Activated CD8-positive, alpha-beta T cell treated with anti-CD3 and anti-CD28 coated beads for 36 hours (primary cell): ENCODE results near the gene GALNT17. TPM values are rescaled to one million over a fixed set of nuclear protein-coding genes. Genes with fewer than 3 reads are reported as not detected.

Source experiments
- ATAC-seq: fragments of 200-7000 bp; cut with Tn5 transposase; one replicate; pipeline ENCODE4 v1.10.0; 2021; ENCODE audit warnings: mild to moderate bottlenecking, moderate library complexity
- CTCF ChIA-PET: fragments of 350-600 bp; sonication (Branson Sonifier 250); formaldehyde crosslinking; loops from one replicate; lab custom pipeline; 2021; ENCODE audit warnings: antibody characterized with exemption; lab: Charles Lee
- POLR2A ChIA-PET: fragments of 350-600 bp; sonication (Branson Sonifier 250); formaldehyde crosslinking; loops from one replicate; lab custom pipeline; 2021; ENCODE audit warnings: antibody characterized with exemption; lab: Charles Lee
- DNase-seq: peaks from one replicate; pipeline ENCODE4 v3.0.0-alpha.2; 2020
- H3K27ac Mint-ChIP-seq: one replicate; pipeline ENCODE4 v1.8.0; 2021; ENCODE audit warnings: mild to moderate bottlenecking, mixed read lengths
- H3K27me3 Mint-ChIP-seq: one replicate; pipeline ENCODE4 v1.8.0; 2021; ENCODE audit warnings: mixed read lengths
- H3K36me3 Mint-ChIP-seq: one replicate; pipeline ENCODE4 v1.8.0; 2021; ENCODE audit warnings: low read depth, mixed read lengths
- H3K4me1 Mint-ChIP-seq: one replicate; pipeline ENCODE4 v1.8.0; 2021; ENCODE audit warnings: low read depth, mixed read lengths
- H3K4me3 Mint-ChIP-seq: one replicate; pipeline ENCODE4 v1.8.0; 2021; ENCODE audit warnings: mild to moderate bottlenecking, moderate library complexity, mixed read lengths
- H3K9me3 Mint-ChIP-seq: one replicate; pipeline ENCODE4 v1.8.0; 2021; ENCODE audit warnings: mixed read lengths
- intact Hi-C: fragments of 100-400 bp; cut with micrococcal nuclease; formaldehyde crosslinking; loops from one replicate; pipeline ENCODE4 v1.10.0; 2022
- total RNA-seq, 2 experiments: library from RNA; stranded (reverse); gene quantifications; one replicate each; pipeline ENCODE4 v1.2.3, GENCODE V29; 2021
- TF ChIP-seq, protein P1 (sequence below): fragments of 200-600 bp; IDR thresholded peaks from one replicate; pipeline ENCODE4 v1.8.0; 2022; ENCODE audit warnings: antibody characterized with exemption, mild to moderate bottlenecking

Gene GALNT17
- total RNA-seq, 2 experiments from 2014 or later, result not detected

DNA sequence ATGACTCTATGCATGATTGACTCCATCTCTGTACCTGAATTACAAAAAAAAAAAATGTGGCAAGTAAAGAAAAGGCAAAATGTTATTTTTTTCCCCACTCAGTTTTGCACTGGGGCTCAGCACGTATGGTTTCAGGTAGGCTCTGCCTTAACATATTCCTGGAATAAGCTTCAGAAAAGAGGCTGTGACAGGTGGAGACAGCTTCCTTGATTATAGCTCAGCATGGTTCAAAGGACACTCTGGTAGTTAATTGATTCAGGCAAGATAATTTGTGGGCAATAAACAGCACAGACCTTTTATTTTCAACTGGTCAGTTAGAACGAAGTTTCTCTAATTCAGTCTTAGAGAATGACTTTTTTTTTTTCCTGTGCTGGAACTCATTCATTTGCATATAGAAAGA is 347.3 kb downstream of the GALNT17 start:
- CTCF ChIA-PET, result no interaction called here

DNA sequence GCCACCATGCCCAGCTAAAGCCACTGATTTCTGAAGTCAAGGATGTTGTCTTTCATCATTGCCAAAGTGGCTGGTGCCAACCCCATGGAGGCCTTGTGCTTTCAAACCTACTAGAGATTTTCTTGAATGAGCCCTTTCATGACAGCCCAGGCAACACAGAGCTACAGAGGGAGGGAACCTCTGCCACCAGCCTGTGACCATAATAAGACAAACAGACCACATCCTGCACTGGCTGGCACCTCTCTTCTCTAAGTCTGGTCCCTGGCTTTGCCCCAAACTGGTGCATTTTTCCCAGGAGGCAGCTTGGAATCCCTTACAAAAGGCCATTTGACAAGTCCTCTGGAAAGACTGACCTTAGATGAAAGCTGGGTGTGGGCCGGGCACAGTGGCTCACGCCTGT is 348.8 kb downstream of the GALNT17 start:
- no peak for DNase-seq
- H3K9me3 Mint-ChIP-seq, result peaks cover 1% of the 10 kb centered on the region
- CTCF ChIA-PET, result no interaction called here
- no peaks in the 10 kb centered on the region for H3K36me3 Mint-ChIP-seq
- no peaks in the 10 kb centered on the region for H3K4me1 Mint-ChIP-seq
- H3K27ac Mint-ChIP-seq, result no peak overlapping the region
- H3K27me3 Mint-ChIP-seq, result no peaks in the 10 kb centered on the region
- intact Hi-C loops, result no loop called here
- POLR2A ChIA-PET, result no interaction called here
- H3K4me3 Mint-ChIP-seq, result no peak overlapping the region
- ATAC-seq, result no peak
- TF ChIP-seq, protein P1, sequence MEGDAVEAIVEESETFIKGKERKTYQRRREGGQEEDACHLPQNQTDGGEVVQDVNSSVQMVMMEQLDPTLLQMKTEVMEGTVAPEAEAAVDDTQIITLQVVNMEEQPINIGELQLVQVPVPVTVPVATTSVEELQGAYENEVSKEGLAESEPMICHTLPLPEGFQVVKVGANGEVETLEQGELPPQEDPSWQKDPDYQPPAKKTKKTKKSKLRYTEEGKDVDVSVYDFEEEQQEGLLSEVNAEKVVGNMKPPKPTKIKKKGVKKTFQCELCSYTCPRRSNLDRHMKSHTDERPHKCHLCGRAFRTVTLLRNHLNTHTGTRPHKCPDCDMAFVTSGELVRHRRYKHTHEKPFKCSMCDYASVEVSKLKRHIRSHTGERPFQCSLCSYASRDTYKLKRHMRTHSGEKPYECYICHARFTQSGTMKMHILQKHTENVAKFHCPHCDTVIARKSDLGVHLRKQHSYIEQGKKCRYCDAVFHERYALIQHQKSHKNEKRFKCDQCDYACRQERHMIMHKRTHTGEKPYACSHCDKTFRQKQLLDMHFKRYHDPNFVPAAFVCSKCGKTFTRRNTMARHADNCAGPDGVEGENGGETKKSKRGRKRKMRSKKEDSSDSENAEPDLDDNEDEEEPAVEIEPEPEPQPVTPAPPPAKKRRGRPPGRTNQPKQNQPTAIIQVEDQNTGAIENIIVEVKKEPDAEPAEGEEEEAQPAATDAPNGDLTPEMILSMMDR, result no peak

More for the DNA sequence above, 347.3 kb downstream of the GALNT17 start:
- H3K27ac Mint-ChIP-seq, result no peak overlapping the region
- no peaks in the 10 kb centered on the region for H3K36me3 Mint-ChIP-seq
- peaks cover 1% of the 10 kb centered on the region for H3K9me3 Mint-ChIP-seq
- no peaks in the 10 kb centered on the region for H3K4me1 Mint-ChIP-seq
- POLR2A ChIA-PET, result no interaction called here
- ATAC-seq (no peak), DNase-seq (no peak)
- no peaks in the 10 kb centered on the region for H3K27me3 Mint-ChIP-seq
- TF ChIP-seq, protein P1, result no peak
- no peak overlapping the region for H3K4me3 Mint-ChIP-seq
- intact Hi-C loops, result no loop called here

DNA sequence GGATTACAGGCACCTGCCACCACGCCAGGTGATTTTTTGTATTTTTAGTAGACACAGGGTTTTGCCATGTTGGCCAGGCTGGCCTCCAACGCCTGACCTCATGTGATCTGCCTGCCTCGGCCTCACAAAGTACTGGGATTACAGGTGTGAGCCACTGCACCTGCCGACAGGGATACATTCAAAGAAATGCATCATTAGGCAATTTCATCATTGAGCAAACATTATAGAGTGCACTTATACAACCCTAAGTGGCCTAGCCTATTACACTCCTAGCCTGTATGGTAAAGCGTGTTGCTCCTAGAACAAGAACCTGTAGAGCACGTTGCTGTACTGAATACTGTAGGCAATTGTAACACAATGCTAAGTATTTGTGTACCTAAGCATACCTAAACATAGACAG is 350.3 kb downstream of the GALNT17 start:
- TF ChIP-seq, protein P1, result no peak
- Mint-ChIP-seq H3K36me3 (no peaks in the 10 kb centered on the region), H3K27ac (no peak overlapping the region), H3K4me3 (no peak overlapping the region), H3K27me3 (no peaks in the 10 kb centered on the region), H3K9me3 (peaks cover 5% of the 10 kb centered on the region), H3K4me1 (no peaks in the 10 kb centered on the region)
- ATAC-seq, result no peak
- POLR2A ChIA-PET, result no interaction called here
- no peak for DNase-seq
- CTCF ChIA-PET, result no interaction called here
- intact Hi-C loops, result no loop called here

DNA sequence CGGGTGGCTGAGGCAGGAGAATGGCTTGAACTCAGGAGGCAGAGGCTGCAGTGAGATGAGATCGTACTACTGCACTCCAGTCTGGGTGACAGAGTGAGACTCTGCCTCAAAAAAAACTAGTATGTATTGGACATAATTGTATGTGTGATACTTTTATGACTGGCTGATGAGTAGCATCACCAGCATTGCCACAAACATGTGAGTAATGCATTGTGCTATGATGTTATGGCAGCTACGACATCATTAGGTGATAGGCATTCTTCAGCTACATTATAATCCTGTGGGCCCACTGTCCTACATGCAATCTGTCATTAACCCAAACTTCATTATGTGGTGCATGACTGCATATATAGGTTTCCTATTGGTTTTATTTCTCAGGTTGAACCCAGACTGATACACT is 352.4 kb downstream of the GALNT17 start:
- TF ChIP-seq, protein P1, result no peak
- no peak overlapping the region for H3K4me3 Mint-ChIP-seq
- H3K27me3 Mint-ChIP-seq, result no peaks in the 10 kb centered on the region
- intact Hi-C loops, result no loop called here
- H3K9me3 Mint-ChIP-seq, result peaks cover 5% of the 10 kb centered on the region
- DNase-seq (no peak), ATAC-seq (no peak)
- CTCF ChIA-PET, result no interaction called here
- no peaks in the 10 kb centered on the region for H3K36me3 Mint-ChIP-seq
- POLR2A ChIA-PET, result no interaction called here
- no peaks in the 10 kb centered on the region for H3K4me1 Mint-ChIP-seq
- H3K27ac Mint-ChIP-seq, result no peak overlapping the region

DNA sequence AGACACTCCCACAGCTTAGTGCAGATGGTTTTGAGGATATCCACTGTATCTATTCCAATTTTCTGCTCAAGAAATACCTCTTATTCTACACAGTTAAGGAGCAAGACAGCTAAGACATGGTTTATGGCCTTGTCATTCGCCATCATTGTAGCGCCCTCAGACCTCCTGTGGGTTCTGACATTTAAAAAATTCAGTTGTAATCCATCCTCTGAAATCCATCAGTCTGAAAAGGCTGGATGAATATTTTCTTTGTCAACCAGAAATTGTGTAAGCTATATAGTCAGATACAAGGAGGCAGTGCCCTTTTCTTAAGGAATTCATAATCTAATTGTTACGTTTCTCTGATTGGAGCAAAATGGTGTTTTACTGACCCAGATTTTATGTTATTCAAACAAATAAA is 353.6 kb downstream of the GALNT17 start:
- H3K9me3 Mint-ChIP-seq, result peaks cover 5% of the 10 kb centered on the region
- ChIA-PET CTCF (no interaction called here), POLR2A (no interaction called here)
- TF ChIP-seq, protein P1, result no peak
- no peak for DNase-seq
- intact Hi-C loops, result no loop called here
- no peak for ATAC-seq
- no peaks in the 10 kb centered on the region for H3K4me1 Mint-ChIP-seq
- no peaks in the 10 kb centered on the region for H3K36me3 Mint-ChIP-seq
- H3K27ac Mint-ChIP-seq, result no peak overlapping the region
- H3K27me3 Mint-ChIP-seq, result no peaks in the 10 kb centered on the region
- H3K4me3 Mint-ChIP-seq, result no peak overlapping the region
